K562 (cell line): ENCODE data around the gene PNPO. TPM values are rescaled to one million over a fixed set of nuclear protein-coding genes. Genes with fewer than 3 reads are reported as not detected.

Experiments
- DDX20 ChIP-seq: fragments of 450-650 bp; IDR thresholded peaks from 2 replicates; pipeline ENCODE4 v1.6.1; 2016; ENCODE audit warnings: missing genetic modification characterization, low read depth, mild to moderate bottlenecking, missing compliant biosample characterization, moderate library complexity
- E2F1 ChIP-seq: sonication (generic); formaldehyde crosslinking; IDR thresholded peaks from 2 replicates; pipeline ENCODE4 v1.8.1; 2023; ENCODE audit warnings: mild to moderate bottlenecking, missing genetic modification reagents, moderate library complexity
- FOXK2 ChIP-seq, 2 experiments: fragments of 450-650 bp; IDR thresholded peaks in 1 of 2; conservative IDR thresholded peaks in 1 of 2; 2 replicates each; pipeline ENCODE4 v1.6.1; 2016; ENCODE audit warnings: low read depth in 2 of 2, mild to moderate bottlenecking in 1 of 2
- HNRNPK ChIP-seq: fragments of 200-400 bp; formaldehyde crosslinking; IDR thresholded peaks from one replicate; pipeline ENCODE4 v1.6.1; 2018; ENCODE audit warnings: mild to moderate bottlenecking, low read depth, low read length; ENCODE audit not compliant: poor library complexity, severe bottlenecking
- NFIX ChIP-seq: fragments of 250-450 bp; sonication (Bioruptor Pico); IDR thresholded peaks from 2 replicates; pipeline ENCODE4 v1.4.0; 2020; ENCODE audit warnings: low read depth, mild to moderate bottlenecking, moderate library complexity
- PML ChIP-seq: IDR thresholded peaks from 2 replicates; pipeline ENCODE4 v1.6.1; 2012; ENCODE audit warnings: low read length, inconsistent platforms
- SFPQ ChIP-seq: fragments of 200-400 bp; formaldehyde crosslinking; IDR thresholded peaks from 2 replicates; pipeline ENCODE4 v1.6.1; 2017; ENCODE audit warnings: mild to moderate bottlenecking, low read depth, low read length, moderate library complexity
- ZBTB12 ChIP-seq: fragments of 250-450 bp; sonication (Bioruptor Pico); IDR thresholded peaks from 2 replicates; pipeline ENCODE4 v1.4.0; 2020
- ZBTB40 ChIP-seq, 2 experiments: fragments of 450-650 bp in 1 of 2; sonication (generic) in 1 of 2; formaldehyde crosslinking in 1 of 2; IDR thresholded peaks; 2 replicates each; pipeline versions ENCODE4 v1.7.1 to v1.9.0; 2016 to 2022; ENCODE audit warnings: inconsistent platforms in 1 of 2, mild to moderate bottlenecking in 1 of 2, missing genetic modification reagents in 1 of 2
- ZNF263 ChIP-seq: sonication (generic); formaldehyde crosslinking; IDR thresholded peaks from 2 replicates; pipeline ENCODE4 v1.8.0; 2022; ENCODE audit warnings: mild to moderate bottlenecking, missing genetic modification reagents, borderline replicate concordance
- polyA plus RNA-seq, 8 experiments: library from polyadenylated mRNA; depleted of rRNA in 4 of 8; stranded (reverse) in 5 of 8; unstranded in 3 of 8; fragments of >200 nt; fragmentation: Nextera tagmentation in 2 of 8; fragmentation: Illumina TruSeq in 1 of 8; extraction: Ambion mirVana in 2 of 8; extraction: Trizol in 1 of 8; gene quantifications; 2 replicates each; pipeline versions ENCODE4 v1.2.1 to v1.2.3, GENCODE V29; 2011 to 2014; ENCODE audit warnings: inconsistent platforms in 1 of 8, missing spikeins in 1 of 8
- total RNA-seq, 7 experiments: library from RNA; depleted of rRNA in 6 of 7; stranded (reverse); fragments of >200 nt in 6 of 7; fragmentation: Illumina TruSeq in 2 of 7; extraction: Trizol in 2 of 7; gene quantifications; 2 replicates each; pipeline versions ENCODE4 v1.2.1 to v1.2.3, GENCODE V29; 2011 to 2021; ENCODE audit warnings: low replicate concordance in 1 of 7

PNPO gene
- total and polyA plus RNA-seq, 9 of the 15 experiments (the other 6 are each of a cell fraction or from before 2014, with no cell fraction given) = 16.6 to 39.0 (median 27.4) TPM

- TF ChIP-seq ZBTB40 (IDR thresholded peaks at IDR 0.05) (no peak), ZBTB40 (CRISPR knock-in tag; IDR thresholded peaks at IDR 0.05) (no peak), NFIX (no peak), SFPQ (no peak), FOXK2 (conservative IDR thresholded peaks at IDR 0.05 in 1 of 2, IDR thresholded peaks at IDR 0.05 in 1 of 2; ENCODE audit: low read depth in 2 of 2) (no peak), E2F1 (CRISPR knock-in tag) (no peak), ZBTB12 (CRISPR knock-in tag) (no peak), PML (no peak), HNRNPK (no peak), DDX20 (no peak), ZNF263 (CRISPR knock-in tag) (no peak)
Observed at GRCh38 chr17:47967607-47968252, 26.4 kb downstream of the PNPO start (continued).
